ENCODE measurements around the gene SEM1.
A peak's percentile ranks its signal among the peaks of the same experiment; 100 is the strongest.
"Not testable (repeated sequence)": the region's sequence is repeated elsewhere in the genome, so short reads cannot be mapped to it uniquely, and the experiment has no call there.

The SEM1 gene

DNA sequence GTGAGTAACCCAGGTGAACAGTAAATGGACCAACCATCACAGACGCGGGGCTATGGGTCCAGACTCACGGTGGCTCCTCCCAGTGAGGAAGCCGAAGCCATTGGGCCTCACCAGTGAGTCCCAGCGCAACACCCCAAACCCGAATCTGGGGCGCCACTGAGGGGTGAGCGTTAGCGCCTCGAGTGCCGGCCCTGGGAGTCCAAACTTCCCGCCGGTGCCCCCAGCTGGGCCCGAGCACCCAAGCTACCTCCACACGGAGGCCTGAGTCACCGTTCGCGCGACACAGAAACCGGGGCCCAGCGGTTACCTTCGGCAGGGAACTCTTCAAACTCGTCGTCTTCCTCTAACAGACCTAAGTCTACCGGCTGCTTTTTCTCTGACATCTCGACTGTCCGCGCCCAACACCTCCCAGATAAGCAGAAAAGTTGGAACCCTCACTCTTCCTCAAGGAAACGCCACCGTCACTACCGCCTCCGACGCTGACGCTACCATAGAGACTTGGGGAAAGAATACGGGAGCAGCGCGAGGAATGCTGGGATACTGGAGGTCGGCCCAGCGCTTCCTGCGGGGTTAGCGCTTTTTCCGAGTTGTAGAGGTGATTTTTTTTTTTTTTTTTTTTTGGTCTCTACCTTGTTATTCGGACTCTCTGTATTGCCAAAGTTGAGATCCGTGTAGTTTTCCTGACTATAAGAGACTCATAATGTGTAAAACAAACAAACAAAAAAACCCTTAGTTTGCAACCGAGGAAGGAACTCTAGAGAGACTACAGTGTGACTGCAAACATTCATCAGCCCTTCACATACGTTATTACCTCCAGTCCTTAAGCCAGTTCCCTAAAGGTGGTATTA lies at the start of gene SEM1:
SEM1 (minus strand) TSS at position 466 of the 848 bp plus-strand sequence; CDS start at position 383, 83 bp downstream.
- peak; percentile 91 for DNase-seq (ENCODE audit: low read depth)
- TF ChIP-seq, protein P1, sequence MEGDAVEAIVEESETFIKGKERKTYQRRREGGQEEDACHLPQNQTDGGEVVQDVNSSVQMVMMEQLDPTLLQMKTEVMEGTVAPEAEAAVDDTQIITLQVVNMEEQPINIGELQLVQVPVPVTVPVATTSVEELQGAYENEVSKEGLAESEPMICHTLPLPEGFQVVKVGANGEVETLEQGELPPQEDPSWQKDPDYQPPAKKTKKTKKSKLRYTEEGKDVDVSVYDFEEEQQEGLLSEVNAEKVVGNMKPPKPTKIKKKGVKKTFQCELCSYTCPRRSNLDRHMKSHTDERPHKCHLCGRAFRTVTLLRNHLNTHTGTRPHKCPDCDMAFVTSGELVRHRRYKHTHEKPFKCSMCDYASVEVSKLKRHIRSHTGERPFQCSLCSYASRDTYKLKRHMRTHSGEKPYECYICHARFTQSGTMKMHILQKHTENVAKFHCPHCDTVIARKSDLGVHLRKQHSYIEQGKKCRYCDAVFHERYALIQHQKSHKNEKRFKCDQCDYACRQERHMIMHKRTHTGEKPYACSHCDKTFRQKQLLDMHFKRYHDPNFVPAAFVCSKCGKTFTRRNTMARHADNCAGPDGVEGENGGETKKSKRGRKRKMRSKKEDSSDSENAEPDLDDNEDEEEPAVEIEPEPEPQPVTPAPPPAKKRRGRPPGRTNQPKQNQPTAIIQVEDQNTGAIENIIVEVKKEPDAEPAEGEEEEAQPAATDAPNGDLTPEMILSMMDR (conservative IDR thresholded peaks at IDR 0.05; ENCODE audit: low read depth, low read length) = no peak
- H3K4me3 ChIP-seq (ENCODE audit: low read depth, low read length) = peak within 1 kb of the TSS; percentile 89

DNA sequence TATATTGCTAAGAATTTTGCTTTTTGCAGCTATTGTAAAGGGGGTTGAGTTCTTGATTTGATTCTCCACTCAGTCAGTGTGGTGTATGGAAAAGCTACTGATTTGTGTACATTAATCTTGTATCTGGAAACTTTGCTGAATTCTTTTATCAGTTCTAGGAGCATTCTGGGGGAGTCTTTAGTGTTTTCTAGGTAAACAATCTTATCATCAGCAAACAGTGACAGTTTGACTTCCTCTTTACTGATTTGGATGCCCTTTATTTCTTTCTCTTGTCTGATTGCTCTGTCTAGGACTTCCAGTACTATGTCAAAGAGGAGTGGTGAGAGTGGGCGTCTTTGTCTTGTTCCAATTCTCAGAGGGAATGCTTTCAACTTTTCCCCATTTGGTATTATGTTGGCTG lies 48.2 kb upstream of the SEM1 start:
- not testable (repeated sequence) for DNase-seq (ENCODE audit: low read depth); H3K4me3 ChIP-seq (ENCODE audit: low read depth, low read length)

DNA sequence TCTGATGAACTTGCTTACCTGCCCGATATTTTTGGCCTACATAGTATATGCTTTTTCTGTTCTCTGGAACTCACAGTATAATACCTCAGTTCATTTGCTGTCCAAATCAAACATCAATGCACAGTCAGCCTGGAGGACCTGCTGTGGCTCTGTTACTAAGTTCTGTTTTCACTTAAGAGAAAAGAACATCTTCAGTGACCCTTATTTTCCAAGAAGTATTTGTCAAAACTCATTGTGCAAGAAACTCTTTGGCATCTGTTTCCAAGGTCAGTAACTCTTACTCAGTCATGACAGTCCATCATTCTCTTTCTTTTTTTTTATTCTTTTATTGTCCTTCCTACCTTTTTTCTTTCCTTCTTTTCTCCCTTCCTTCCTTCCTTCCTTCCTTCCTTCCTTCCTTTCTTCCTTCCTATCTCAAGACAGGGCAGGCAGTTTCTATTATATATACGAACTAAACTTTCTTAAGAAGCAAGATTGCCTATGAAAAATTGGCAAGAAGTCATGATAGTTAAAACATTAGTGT lies 37.8 kb upstream of the SEM1 start:
- DNase-seq (ENCODE audit: low read depth) = no peak
- TF ChIP-seq, protein P1 (conservative IDR thresholded peaks at IDR 0.05; ENCODE audit: low read depth, low read length) = no peak
- H3K4me3 ChIP-seq (ENCODE audit: low read depth, low read length) = no peak overlapping the region

DNA sequence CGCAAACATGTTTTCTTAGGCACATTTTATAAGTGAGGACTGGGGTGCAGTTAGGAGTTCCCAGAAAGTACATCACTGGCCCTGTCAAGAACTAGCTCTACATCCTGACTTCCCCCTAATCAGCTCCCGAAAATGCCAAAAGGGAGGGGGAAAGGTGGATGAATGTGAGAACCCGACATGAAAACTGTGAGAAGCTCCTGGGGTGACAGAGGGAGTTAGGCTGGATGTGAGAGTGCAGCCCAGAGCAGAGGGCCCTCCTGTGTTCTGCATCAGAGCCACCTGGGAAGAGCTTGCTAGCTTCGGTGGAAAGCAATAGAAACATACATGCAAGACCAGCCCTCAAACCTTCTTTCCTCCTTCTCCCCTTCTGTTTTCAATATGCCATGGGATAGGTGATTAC lies 30.5 kb upstream of the SEM1 start:
- TF ChIP-seq, protein P1 (conservative IDR thresholded peaks at IDR 0.05; ENCODE audit: low read depth, low read length) = no peak
- DNase-seq (ENCODE audit: low read depth) = no peak
- H3K4me3 ChIP-seq (ENCODE audit: low read depth, low read length) = no peak overlapping the region

DNA sequence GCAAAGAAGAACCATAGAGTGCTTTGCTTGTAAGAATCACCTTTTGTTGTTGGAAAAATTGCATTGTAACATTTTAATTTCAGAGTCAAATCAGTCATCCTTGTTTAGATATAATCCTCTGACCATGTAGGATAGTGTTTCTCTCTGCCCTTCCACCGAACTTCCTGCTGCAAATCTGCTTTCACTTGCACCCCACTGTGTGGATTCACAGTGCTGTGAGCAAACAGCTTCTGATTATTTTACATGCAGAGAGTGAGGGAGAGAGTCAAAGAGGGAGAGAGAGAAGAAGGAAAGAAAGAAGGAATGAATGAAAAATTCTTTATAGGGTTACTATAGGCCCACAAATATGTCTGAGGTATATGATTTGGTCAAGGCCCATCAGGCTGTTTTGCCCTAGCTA lies 30.0 kb upstream of the SEM1 start:
- TF ChIP-seq, protein P1 (conservative IDR thresholded peaks at IDR 0.05; ENCODE audit: low read depth, low read length) = no peak
- no peak overlapping the region for H3K4me3 ChIP-seq (ENCODE audit: low read depth, low read length)
- DNase-seq (ENCODE audit: low read depth) = peak; percentile 12

DNA sequence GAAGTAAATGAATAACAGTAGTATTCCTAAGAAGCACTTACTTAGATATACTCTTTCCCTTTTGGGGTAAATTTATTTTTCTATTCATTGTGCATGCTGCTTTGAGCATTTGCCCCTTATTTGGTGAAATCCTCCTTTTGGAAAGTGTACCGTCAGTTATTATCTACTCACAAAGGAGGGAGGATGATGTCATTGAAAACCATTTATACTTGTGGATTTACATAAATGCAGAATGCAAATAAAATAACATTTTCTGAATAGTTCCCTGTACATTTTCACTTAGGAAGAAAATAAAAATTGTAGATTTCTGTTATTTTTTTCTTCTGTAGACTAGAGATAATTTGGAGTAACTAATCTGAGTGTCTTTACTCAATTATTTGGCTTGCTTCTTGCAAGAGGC lies 29.5 kb upstream of the SEM1 start:
- no peak overlapping the region for H3K4me3 ChIP-seq (ENCODE audit: low read depth, low read length)
- no peak for DNase-seq (ENCODE audit: low read depth)
- TF ChIP-seq, protein P1 (conservative IDR thresholded peaks at IDR 0.05; ENCODE audit: low read depth, low read length) = no peak

DNA sequence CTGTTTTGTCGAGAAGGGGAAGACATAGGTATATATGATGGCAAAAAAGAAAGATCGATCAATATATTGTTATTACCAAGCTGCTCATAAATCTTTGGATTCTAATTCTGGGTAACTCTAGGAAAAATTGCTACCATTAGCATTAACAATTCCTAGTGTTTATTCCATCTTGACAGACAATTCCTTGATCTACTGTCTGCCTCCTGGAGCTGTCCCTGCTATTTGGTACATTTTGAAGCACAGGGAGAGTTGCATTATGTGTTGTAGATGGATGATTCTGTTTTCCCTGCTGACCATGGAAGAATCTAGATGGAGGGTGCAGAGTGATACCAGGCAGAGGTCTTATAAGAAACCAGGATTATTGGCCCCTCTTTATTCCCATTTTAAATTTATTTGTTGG lies 29.1 kb upstream of the SEM1 start:
- TF ChIP-seq, protein P1 (conservative IDR thresholded peaks at IDR 0.05; ENCODE audit: low read depth, low read length) = no peak
- no peak for DNase-seq (ENCODE audit: low read depth)
- H3K4me3 ChIP-seq (ENCODE audit: low read depth, low read length) = no peak overlapping the region

Data from choroid plexus epithelial cell (primary cell).